ENCODE data around the gene ZNF566. TPM values are rescaled to one million over a fixed set of nuclear protein-coding genes. Genes with fewer than 3 reads are reported as not detected.

The ZNF566 gene
- total RNA-seq, 1 donor from 2014 or later, result 13.2 TPM

DNA sequence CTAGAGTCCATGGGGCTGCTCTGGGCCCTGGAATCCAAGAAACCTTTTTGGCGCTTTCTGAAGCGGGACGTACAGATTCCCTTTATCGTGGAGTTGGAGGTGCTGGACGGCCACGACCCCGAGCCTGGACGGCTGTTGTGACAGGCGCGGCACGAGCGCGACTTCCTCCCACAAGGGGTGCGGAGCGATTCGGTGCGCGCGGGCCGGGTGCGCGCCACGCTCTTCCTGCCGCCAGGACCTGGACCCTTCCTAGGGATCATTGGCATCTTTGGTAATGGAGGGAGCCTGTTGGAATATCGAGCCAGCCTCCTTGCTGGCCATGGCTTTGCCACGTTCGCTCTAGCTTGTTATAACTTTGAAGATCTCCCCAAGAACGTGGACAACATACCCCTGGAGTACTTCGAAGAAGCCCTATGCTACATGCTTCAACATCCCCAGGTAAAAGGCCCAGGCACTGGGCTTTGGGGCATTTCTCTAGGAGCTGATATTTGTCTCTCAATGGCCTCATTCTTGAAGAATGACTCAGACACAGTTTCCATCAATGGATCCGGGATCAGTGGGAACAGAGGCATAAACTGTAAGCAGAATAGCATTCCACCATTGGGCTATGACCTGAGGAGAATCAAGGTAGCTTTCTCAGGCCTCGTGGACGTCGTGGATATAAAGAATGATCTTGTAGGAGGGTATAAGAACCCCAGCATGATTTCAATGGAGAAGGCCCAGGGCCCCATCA lies 67.4 kb downstream of the ZNF566 start:
- TF ChIP-seq, protein P1, sequence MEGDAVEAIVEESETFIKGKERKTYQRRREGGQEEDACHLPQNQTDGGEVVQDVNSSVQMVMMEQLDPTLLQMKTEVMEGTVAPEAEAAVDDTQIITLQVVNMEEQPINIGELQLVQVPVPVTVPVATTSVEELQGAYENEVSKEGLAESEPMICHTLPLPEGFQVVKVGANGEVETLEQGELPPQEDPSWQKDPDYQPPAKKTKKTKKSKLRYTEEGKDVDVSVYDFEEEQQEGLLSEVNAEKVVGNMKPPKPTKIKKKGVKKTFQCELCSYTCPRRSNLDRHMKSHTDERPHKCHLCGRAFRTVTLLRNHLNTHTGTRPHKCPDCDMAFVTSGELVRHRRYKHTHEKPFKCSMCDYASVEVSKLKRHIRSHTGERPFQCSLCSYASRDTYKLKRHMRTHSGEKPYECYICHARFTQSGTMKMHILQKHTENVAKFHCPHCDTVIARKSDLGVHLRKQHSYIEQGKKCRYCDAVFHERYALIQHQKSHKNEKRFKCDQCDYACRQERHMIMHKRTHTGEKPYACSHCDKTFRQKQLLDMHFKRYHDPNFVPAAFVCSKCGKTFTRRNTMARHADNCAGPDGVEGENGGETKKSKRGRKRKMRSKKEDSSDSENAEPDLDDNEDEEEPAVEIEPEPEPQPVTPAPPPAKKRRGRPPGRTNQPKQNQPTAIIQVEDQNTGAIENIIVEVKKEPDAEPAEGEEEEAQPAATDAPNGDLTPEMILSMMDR (IDR thresholded peaks at IDR 0.05), result no peak
- no peak overlapping the region for H3K4me3 Mint-ChIP-seq (ENCODE audit: unreplicated experiment)
- peaks cover 19% of the 10 kb centered on the region for H3K4me1 Mint-ChIP-seq (ENCODE audit: unreplicated experiment)
- DNase-seq (ENCODE audit: extremely low spot score, unreplicated experiment), result no peak
- no peak overlapping the region for H3K27ac Mint-ChIP-seq (ENCODE audit: unreplicated experiment)
- peaks cover 5% of the 10 kb centered on the region for H3K36me3 Mint-ChIP-seq (ENCODE audit: unreplicated experiment)
- H3K9me3 Mint-ChIP-seq (ENCODE audit: unreplicated experiment), result peaks cover 19% of the 10 kb centered on the region
- H3K27me3 Mint-ChIP-seq (ENCODE audit: unreplicated experiment), result no peaks in the 10 kb centered on the region

DNA sequence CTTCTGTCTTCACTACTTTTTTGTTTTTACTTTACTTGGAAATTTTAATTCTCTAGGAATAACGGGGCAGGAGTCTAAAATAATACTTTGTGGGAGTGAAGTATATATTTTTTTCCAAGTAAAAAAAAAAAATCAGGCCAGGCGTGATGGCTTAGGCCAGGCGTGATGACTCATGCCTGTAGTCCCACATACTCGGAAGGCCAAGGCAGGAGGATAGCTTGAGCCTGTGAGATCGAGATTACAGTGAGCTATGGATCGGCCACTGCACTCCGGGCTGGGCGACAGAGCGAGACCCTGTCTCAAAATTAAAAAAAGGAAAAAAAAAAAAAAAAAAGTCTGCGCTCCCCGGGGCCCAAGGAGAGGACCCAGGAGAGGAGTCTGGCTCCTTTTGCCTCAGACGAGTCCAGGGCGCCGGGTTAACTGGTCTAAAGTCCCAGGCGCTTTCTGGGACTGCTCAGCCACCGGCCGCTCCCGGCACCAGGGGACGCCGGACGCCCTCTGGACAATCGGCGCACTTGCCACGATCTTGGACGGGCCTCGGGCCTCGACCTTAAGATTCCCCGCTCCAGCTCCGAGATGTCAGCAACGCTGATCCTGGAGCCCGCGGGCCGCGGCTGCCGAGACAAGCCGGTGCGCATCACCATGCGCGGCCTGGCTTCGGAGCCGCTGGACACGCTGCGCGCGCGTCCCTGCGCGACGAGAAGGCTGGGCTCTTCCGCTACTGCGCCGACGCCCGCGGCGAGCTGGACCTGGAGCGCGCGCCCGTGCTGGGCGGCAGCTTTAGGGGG lies 68.2 kb downstream of the ZNF566 start:
- Mint-ChIP-seq H3K4me1 (ENCODE audit: unreplicated experiment) (peaks cover 19% of the 10 kb centered on the region), H3K9me3 (ENCODE audit: unreplicated experiment) (peaks cover 14% of the 10 kb centered on the region), H3K36me3 (ENCODE audit: unreplicated experiment) (peaks cover 7% of the 10 kb centered on the region), H3K4me3 (ENCODE audit: unreplicated experiment) (no peak overlapping the region), H3K27ac (ENCODE audit: unreplicated experiment) (no peak overlapping the region), H3K27me3 (ENCODE audit: unreplicated experiment) (no peaks in the 10 kb centered on the region)
- DNase-seq (ENCODE audit: extremely low spot score, unreplicated experiment), result no peak
- TF ChIP-seq, protein P1 (IDR thresholded peaks at IDR 0.05), result no peak

DNA sequence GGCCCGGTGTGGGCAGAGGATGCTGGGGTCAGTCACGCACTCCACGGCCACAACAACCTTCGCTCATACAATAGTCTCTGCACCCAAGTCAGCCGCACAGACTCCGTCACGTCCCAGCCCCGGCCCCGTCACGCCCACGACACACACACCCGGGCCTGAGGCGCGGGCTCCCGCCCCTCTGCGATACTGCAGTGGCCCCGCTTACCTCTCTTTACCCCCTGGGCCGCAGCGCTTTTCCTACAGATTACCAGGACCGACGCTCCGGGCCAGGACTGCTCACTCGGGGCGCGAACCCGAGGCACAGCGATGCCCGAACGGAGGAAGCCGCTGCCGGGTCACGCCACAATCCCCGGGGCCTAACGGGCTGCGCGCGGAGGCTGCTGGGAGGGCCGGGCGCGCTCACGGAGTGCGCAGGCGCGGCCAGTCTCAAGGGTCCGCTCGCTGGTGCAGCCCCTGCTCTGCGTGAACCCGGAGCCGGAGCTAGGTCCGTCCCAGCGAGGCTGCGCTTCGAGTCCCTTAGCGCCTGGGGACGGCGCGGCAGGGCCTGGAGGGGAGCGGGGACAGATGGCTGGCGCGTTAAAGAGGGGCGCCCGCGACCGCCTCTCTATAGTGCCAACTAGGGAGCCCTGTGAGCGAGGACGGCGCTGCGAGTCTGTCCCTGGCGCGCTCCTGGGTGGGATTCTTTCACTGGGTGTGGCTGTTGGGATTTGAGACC lies 70.9 kb downstream of the ZNF566 start, which contains the start of gene ZFP82:
Gene ZFP82 (minus strand): TSS at position 358 of the 715 bp plus-strand sequence. CDS start 8,855 bp downstream, outside the sequence.
- TF ChIP-seq, protein P1 (IDR thresholded peaks at IDR 0.05), result no peak
- Mint-ChIP-seq H3K4me3 (ENCODE audit: unreplicated experiment) (peak within 1 kb of the TSS; percentile 93), H3K36me3 (ENCODE audit: unreplicated experiment) (peaks cover 20% of the 10 kb centered on the region), H3K9me3 (ENCODE audit: unreplicated experiment) (peaks cover 8% of the 10 kb centered on the region), H3K27me3 (ENCODE audit: unreplicated experiment) (no peaks in the 10 kb centered on the region), H3K4me1 (ENCODE audit: unreplicated experiment) (peaks cover 19% of the 10 kb centered on the region), H3K27ac (ENCODE audit: unreplicated experiment) (peak within 1 kb of the TSS; percentile 98)
- DNase-seq (ENCODE audit: extremely low spot score, unreplicated experiment), result peak; percentile 95

DNA sequence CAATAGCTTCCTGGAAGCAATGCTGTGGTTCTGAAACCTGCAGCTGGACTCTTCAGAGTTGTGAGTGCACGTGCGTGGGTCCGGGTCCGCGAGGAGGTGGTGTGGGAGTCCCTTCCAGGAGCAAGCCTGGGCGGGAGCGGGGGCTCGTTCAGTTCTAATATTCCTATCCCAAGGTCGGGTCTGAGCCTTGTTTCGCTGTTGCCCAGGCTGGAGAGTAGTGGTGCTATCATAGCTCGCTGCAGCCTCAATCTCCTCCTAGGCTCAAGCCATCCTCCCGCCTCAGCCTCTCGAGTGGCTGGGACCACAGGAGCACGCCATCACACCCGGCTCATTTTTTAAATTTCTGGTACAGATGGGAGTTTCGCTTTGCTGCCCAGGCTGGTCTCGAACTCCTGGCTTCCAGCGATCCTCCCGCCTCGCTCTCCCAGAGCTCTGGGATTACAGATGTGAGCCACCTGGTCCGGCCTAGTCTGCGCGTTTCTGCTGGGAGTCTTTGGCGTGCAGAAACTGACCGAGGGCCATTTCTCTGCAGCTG lies 71.5 kb downstream of the ZNF566 start:
- TF ChIP-seq, protein P1 (IDR thresholded peaks at IDR 0.05), result no peak
- H3K36me3 Mint-ChIP-seq (ENCODE audit: unreplicated experiment), result peaks cover 25% of the 10 kb centered on the region
- H3K4me3 Mint-ChIP-seq (ENCODE audit: unreplicated experiment), result peak overlapping the region; percentile 93
- H3K4me1 Mint-ChIP-seq (ENCODE audit: unreplicated experiment), result peaks cover 19% of the 10 kb centered on the region
- H3K9me3 Mint-ChIP-seq (ENCODE audit: unreplicated experiment), result peaks cover 10% of the 10 kb centered on the region
- no peak for DNase-seq (ENCODE audit: extremely low spot score, unreplicated experiment)
- H3K27ac Mint-ChIP-seq (ENCODE audit: unreplicated experiment), result peak overlapping the region; percentile 98
- no peaks in the 10 kb centered on the region for H3K27me3 Mint-ChIP-seq (ENCODE audit: unreplicated experiment)

All from osteocyte (in vitro differentiated cells).